ENCODE data around the gene MORN3. TPM values are rescaled to one million over a fixed set of nuclear protein-coding genes. Genes with fewer than 3 reads are reported as not detected.
"Not testable (repeated sequence)": the region's sequence is repeated elsewhere in the genome, so short reads cannot be mapped to it uniquely, and the experiment has no call there.

Gene MORN3
- total RNA-seq, 3 donors from 2014 or later (not counting 1 experiment from before 2014, with no cell fraction given) = 3.0 to 7.6 (median 4.4) TPM

DNA sequence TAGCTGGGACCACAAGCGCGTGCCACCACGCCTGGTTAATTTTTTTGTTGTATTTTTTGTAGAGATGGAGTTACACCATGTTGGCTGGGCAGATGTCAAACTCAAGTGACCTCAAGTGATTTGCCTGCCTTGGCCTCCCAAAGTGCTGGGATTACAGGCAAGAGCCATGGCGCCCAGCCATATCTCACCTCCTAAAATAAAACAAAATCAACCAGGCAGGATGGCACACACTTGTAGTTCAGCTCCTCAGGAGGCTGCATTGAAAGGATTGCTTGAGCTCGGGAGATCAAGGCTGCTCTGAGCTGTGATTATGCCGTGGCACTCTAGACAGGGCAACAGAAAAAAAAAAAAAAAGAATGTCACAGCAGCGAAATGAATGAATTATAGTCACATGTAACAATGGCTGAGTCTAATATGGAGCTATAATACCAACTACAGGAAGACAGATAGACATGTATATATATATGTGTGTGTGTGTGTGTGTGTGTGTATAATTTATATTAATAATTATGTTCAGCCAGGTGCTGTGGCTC, 23.8 kb upstream of the MORN3 start:
- TF ChIP-seq, protein P1, sequence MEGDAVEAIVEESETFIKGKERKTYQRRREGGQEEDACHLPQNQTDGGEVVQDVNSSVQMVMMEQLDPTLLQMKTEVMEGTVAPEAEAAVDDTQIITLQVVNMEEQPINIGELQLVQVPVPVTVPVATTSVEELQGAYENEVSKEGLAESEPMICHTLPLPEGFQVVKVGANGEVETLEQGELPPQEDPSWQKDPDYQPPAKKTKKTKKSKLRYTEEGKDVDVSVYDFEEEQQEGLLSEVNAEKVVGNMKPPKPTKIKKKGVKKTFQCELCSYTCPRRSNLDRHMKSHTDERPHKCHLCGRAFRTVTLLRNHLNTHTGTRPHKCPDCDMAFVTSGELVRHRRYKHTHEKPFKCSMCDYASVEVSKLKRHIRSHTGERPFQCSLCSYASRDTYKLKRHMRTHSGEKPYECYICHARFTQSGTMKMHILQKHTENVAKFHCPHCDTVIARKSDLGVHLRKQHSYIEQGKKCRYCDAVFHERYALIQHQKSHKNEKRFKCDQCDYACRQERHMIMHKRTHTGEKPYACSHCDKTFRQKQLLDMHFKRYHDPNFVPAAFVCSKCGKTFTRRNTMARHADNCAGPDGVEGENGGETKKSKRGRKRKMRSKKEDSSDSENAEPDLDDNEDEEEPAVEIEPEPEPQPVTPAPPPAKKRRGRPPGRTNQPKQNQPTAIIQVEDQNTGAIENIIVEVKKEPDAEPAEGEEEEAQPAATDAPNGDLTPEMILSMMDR (IDR thresholded peaks at IDR 0.05) = no peak
- H3K4me3 Mint-ChIP-seq = no peak overlapping the region
- no peak overlapping the region for H3K27ac ChIP-seq (ENCODE audit: low read length)
- H3K4me3 ChIP-seq (ENCODE audit: low read length) = no peak overlapping the region
- no peaks in the 10 kb centered on the region for H3K4me1 ChIP-seq (ENCODE audit: control insufficient read depth, insufficient read depth, low read length)
- ATAC-seq (no peak), DNase-seq (no peak)
- H3K36me3 ChIP-seq (ENCODE audit: control insufficient read depth, insufficient read depth, low read length) = no peaks in the 10 kb centered on the region
- no peaks in the 10 kb centered on the region for H3K4me1 Mint-ChIP-seq
- no peaks in the 10 kb centered on the region for H3K27me3 Mint-ChIP-seq (ENCODE audit: low read depth in 2 of 2)
- no peak overlapping the region for H3K27ac Mint-ChIP-seq
- no peaks in the 10 kb centered on the region for H3K9me3 Mint-ChIP-seq
- no peaks in the 10 kb centered on the region for H3K27me3 ChIP-seq (ENCODE audit: control insufficient read depth, insufficient read depth, low read length)
- H3K36me3 Mint-ChIP-seq = no peaks in the 10 kb centered on the region
- WGBS (ENCODE audit: insufficient coverage) = 87% methylated on average over 6 of the region's 7 CpGs
- intact Hi-C loops (cut with micrococcal nuclease) = no loop called here
- H3K9me3 ChIP-seq (ENCODE audit: control insufficient read depth, insufficient read depth, low read length) = no peaks in the 10 kb centered on the region

DNA sequence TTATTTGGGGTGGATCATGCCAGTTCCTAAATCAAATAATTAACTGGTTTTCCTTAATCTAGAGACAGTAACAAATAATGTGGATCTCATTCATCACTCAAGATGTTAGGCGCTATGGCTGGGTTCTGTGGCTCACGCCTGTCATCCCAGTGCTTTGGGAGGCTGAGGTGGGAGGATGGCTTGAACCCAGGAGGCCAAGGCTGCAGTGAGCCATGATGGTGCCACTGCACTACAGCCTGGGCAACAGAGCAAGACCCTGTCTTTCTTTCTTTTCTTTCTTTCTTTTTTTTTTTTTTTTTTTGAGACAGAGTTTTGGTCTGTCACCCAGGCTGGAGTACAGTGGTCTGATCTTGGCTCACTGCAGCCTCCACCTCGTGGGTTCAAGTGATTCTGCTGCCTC, 23.3 kb upstream of the MORN3 start:
- H3K36me3 ChIP-seq (ENCODE audit: control insufficient read depth, insufficient read depth, low read length); H3K27ac Mint-ChIP-seq; H3K27ac ChIP-seq (ENCODE audit: low read length); H3K4me1 ChIP-seq (ENCODE audit: control insufficient read depth, insufficient read depth, low read length); ATAC-seq; H3K27me3 Mint-ChIP-seq (ENCODE audit: low read depth in 2 of 2); H3K4me3 ChIP-seq (ENCODE audit: low read length); H3K4me1 Mint-ChIP-seq; H3K36me3 Mint-ChIP-seq; H3K9me3 ChIP-seq (ENCODE audit: control insufficient read depth, insufficient read depth, low read length); DNase-seq; intact Hi-C loops (cut with micrococcal nuclease); H3K4me3 Mint-ChIP-seq; H3K27me3 ChIP-seq (ENCODE audit: control insufficient read depth, insufficient read depth, low read length); H3K9me3 Mint-ChIP-seq: not testable (repeated sequence)
- 75% methylated on average over 3 of the region's 3 CpGs for WGBS (ENCODE audit: insufficient coverage)

DNA sequence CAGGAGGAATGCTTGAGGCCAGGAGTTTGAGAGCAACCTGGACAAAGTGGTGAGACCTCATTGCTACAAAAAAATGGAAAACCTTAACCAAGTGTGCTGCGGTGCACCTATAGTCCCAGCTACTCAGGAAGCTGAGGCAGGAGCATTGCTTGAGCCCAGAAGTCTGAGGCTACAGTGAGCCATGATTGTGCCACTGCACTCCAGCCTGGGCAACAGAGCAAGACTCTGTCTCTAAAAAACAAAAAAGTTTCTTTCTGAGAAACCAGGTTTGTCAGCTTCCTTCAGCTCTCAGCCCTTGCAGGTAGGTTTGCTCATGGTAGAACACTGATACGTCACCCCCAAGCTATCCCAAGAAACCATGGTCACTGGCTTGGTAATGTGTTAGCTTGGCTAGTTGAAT, 20.0 kb upstream of the MORN3 start:
- Histone ChIP-seq H3K4me1 (ENCODE audit: control insufficient read depth, insufficient read depth, low read length) (peaks cover 10% of the 10 kb centered on the region), H3K4me3 (ENCODE audit: low read length) (no peak overlapping the region), H3K27ac (ENCODE audit: low read length) (no peak overlapping the region), H3K27me3 (ENCODE audit: control insufficient read depth, insufficient read depth, low read length) (no peaks in the 10 kb centered on the region), H3K36me3 (ENCODE audit: control insufficient read depth, insufficient read depth, low read length) (no peaks in the 10 kb centered on the region), H3K9me3 (ENCODE audit: control insufficient read depth, insufficient read depth, low read length) (no peaks in the 10 kb centered on the region)
- Mint-ChIP-seq H3K27ac (peak overlapping the region in 1 of 2 donors; percentile 18), H3K36me3 (no peaks in the 10 kb centered on the region), H3K4me3 (no peak overlapping the region), H3K4me1 (peaks cover 5 to 6% of the 10 kb centered on the region in 2 donors), H3K27me3 (ENCODE audit: low read depth in 2 of 2) (no peaks in the 10 kb centered on the region), H3K9me3 (no peaks in the 10 kb centered on the region)
- ATAC-seq = no peak
- DNase-seq = no peak
- TF ChIP-seq, protein P1 (IDR thresholded peaks at IDR 0.05) = no peak
- intact Hi-C loops (cut with micrococcal nuclease) = loop anchor here (10.0 kb wide), 1 partner anchor 355 kb away; no protein-coding TSS in a partner anchor
- 91% methylated on average over 1 of the region's 2 CpGs for WGBS (ENCODE audit: insufficient coverage)

DNA sequence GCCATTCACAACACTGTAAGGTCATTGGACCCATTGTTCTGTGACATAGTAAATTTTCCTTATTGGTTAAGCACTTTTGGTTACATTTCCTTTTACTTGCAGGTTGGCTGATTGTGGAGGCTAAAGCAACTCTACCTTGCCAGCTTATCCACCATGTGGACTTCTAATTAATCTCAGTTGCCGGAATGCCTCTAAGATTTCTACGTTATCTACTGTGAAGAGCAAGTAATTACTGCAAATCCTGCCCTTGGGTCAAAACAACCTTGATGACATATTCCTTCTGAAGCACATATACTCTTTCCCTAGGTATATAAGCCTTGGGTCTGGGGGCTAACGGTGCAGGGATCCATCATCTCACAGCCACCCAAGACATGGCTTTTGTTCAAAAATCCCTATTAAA, 19.5 kb upstream of the MORN3 start:
- TF ChIP-seq, protein P1 (IDR thresholded peaks at IDR 0.05) = no peak
- Mint-ChIP-seq H3K9me3 (no peaks in the 10 kb centered on the region), H3K36me3 (no peaks in the 10 kb centered on the region), H3K4me1 (peaks cover 5 to 6% of the 10 kb centered on the region in 2 donors), H3K4me3 (no peak overlapping the region), H3K27ac (peak overlapping the region in 1 of 2 donors; percentile 18), H3K27me3 (ENCODE audit: low read depth in 2 of 2) (no peaks in the 10 kb centered on the region)
- H3K9me3 ChIP-seq (ENCODE audit: control insufficient read depth, insufficient read depth, low read length) = no peaks in the 10 kb centered on the region
- WGBS (ENCODE audit: insufficient coverage) = 97% methylated on average over 3 of the region's 3 CpGs
- no peak overlapping the region for H3K27ac ChIP-seq (ENCODE audit: low read length)
- ATAC-seq (no peak), DNase-seq (no peak)
- H3K4me1 ChIP-seq (ENCODE audit: control insufficient read depth, insufficient read depth, low read length) = peaks cover 10% of the 10 kb centered on the region
- no peaks in the 10 kb centered on the region for H3K27me3 ChIP-seq (ENCODE audit: control insufficient read depth, insufficient read depth, low read length)
- H3K4me3 ChIP-seq (ENCODE audit: low read length) = no peak overlapping the region
- no peaks in the 10 kb centered on the region for H3K36me3 ChIP-seq (ENCODE audit: control insufficient read depth, insufficient read depth, low read length)
- intact Hi-C loops (cut with micrococcal nuclease) = loop anchor here (10.0 kb wide), 1 partner anchor 354 kb away; no protein-coding TSS in a partner anchor

DNA sequence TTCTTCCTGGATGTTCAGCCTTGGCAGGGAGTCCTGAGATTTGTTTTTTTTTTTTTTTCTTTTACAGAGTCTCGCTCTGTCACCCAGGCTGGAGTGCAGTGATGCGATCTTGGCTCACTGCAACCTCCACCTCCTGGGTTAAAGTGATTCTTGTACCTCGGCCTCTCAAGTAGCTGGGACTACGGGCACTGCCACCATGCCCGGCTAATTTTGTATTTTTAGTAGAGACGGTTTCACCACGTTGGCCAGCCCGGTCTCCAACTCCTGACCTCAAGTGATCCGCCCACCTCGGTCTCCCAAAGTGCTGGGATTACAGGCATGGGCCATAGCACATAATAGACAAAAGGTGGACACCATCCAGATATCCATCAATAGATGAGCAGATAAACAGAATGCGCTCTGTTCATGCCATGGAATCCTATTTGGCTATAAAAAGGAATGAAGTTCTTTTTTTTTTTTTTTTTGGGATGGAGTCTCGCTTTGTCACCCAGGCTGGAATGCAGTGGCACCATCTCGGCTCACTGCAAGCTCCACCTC, 10.3 kb upstream of the MORN3 start:
- H3K36me3 Mint-ChIP-seq; H3K4me1 ChIP-seq (ENCODE audit: control insufficient read depth, insufficient read depth, low read length); ATAC-seq; H3K4me1 Mint-ChIP-seq; H3K36me3 ChIP-seq (ENCODE audit: control insufficient read depth, insufficient read depth, low read length); H3K9me3 Mint-ChIP-seq; H3K9me3 ChIP-seq (ENCODE audit: control insufficient read depth, insufficient read depth, low read length); H3K4me3 ChIP-seq (ENCODE audit: low read length); H3K4me3 Mint-ChIP-seq; H3K27me3 Mint-ChIP-seq (ENCODE audit: low read depth in 2 of 2); DNase-seq; H3K27me3 ChIP-seq (ENCODE audit: control insufficient read depth, insufficient read depth, low read length); H3K27ac ChIP-seq (ENCODE audit: low read length): not testable (repeated sequence)
- intact Hi-C loops (cut with micrococcal nuclease) = loop anchor here (10.0 kb wide), 1 partner anchor 345 kb away; no protein-coding TSS in a partner anchor
- peak overlapping the region in 1 of 2 donors; percentile 71 for H3K27ac Mint-ChIP-seq
- WGBS (ENCODE audit: insufficient coverage) = 92% methylated on average over 12 of the region's 13 CpGs
